Activated CD8-positive, alpha-beta memory T cell treated with anti-CD3 and anti-CD28 coated beads, Interleukin-2, amount 50 U/mL, for 24 hours (primary cell): ENCODE data around the gene RAB19.
"Not testable (repeated sequence)": the region's sequence is repeated elsewhere in the genome, so short reads cannot be mapped to it uniquely, and the experiment has no call there.

Source experiments
- DNase-seq: peaks from one replicate; pipeline ENCODE4 v3.0.0-alpha.2; 2020; ENCODE audit errors: extremely low read depth

The RAB19 gene

DNA sequence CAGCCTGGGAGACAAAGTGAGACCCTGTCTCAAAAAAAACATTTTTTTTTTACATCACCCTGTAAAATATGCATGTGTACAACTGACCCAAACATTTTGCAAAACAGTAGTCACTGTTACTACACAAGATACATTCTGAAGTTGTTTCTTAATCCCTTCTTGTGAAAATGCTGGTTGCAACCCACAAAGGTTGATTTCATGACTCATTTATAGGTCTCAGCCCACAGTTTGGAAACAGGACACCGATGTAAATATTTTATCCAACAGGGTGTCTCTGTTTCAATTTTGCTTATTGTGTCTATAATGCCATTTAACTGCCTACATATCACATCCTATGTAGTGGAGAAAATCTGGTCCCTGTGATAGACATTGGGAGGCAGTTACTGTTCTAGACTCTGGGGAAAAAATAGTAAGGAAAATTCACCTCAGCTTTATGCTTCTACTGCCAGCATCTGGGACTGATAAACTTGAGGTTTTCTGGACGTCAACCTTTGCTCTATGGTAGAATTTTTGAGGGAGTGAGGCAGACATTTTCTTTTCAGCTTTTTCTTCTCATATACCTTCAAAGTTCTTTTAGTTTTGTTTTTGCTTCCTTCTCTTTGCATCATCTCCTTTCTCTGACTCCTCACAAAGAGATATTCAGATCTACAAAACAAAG, 1.6 kb upstream of the RAB19 start:
- no peak for DNase-seq

DNA sequence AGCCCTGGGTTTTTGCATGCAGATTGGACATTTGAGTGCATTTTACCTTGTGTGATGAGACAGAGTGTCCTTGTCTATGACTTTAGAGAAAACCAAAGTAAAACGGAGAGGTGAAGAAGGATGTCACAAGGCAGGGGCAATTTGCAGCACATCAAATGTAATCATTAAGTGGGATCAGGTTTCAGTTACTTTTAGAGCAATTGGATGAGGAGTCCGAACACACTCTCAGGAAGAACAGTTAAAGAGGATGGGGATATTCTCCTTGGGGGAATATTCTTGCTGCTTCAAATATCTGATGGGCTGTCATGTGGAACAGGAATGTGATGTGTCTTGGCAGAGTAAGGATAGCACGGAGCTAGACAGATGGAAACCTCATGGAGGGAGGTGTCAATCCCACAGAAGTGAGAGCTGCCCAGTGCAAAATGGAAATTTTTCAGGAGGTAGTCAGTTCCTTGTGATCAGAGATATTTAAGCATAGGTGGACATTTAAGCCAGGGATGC, 757 bp downstream of the RAB19 start:
- DNase-seq = no peak

DNA sequence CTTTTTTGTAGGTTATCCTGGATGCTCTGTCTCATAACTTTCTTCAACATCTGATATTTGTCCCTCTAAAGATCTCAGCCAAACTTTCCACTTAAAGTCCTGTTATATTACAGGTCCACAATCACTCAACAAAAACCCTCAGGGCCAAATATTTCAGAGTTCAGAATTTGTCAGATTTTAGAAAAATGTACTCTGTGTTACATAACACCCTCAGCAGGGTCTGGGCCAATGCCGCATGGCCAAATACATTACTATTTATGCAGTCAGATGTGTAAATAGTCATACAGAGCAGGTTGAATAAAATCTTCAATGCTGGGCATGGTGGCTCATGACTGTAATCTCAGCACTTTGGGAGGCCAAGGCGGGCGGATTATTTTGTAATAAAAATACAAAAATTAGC, 11.5 kb downstream of the RAB19 start:
- DNase-seq = no peak

DNA sequence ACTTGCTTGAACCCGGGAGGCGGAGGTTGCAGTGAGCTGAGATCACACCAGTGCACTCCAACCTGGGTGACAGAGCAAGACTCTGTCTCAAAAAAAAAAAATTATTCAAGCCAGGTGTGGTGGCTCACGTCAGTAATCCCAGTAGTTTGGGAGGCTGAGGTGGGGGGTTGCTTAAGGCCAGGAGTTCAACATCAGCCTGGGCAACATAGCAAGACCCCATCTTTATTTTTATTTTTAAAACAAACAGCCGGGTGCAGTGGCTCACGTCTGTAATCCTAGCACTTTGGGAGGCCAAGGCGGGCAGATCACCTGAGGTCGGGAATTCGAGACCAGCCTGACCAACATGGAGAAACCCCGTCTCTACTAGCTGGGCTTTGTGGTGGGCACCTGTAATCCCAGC, 12.0 kb downstream of the RAB19 start:
- DNase-seq = not testable (repeated sequence)

DNA sequence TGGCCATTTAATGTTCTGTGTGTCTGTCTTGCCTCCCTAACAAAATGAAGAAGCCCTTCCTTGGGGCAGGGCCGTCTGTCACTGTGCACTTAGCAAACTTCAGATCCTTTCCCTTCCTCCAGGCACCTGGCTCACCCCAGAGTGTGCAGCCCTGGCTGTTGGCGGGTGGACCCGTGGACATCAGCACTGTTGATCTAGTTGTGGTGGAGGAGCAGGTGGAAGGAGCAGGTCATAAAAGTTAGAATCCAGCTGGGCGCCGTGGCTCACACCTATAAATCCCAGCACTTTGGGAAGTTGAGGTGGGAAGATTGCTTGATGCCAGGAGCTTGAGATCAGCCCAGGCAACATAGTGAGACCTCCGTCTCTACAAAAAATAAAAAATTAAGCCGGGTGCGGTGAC, 12.7 kb downstream of the RAB19 start:
- no peak for DNase-seq

DNA sequence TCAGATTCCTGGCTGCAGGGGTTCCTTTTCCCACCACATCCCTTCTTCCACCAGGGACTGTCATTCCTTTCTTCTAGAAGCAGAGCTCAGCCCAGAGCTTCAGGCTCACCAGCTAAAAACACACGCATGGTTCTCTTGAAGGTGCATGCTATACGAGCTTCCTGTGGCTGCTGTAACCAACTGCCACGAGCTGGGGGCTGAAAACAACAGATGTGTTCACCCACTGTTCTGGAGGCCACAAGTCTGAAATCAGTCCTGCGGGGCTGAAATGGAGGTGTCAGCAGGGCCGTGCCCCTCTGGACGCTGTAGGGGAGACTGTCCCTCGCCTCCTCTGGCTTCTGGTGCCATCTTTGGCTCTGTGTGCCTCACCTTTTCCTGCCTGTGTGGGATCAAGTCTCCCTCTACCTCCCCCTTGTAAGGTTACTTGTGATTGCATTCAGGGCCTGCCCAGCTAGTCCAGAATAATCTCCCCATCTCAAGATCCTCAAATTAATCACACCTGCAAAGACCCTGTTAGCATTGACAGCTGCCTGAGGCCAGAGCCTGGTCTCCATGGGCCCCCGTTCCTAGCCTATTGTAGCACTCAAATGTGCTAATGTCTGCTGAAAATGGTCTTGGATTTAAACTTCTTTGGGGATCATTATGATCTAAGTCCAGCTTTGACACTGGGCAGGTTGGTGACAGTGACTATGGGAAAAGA, 13.7 kb downstream of the RAB19 start:
- no peak for DNase-seq

DNA sequence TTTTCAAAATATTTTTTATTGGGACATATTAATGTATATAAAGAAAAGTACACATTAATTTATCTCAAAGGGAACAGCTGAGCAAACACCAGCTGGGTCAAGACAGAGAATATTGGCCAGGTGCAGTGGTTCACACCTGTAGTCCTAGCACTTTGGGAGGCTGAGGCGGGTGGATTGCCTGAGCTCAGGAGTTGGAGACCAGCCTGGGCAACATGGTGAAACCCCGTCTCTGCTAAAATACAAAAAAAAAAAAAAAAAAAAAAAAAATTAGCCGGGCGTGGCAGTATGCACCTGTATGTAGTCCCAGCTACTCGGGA, 14.3 kb downstream of the RAB19 start:
- DNase-seq = not testable (repeated sequence)

DNA sequence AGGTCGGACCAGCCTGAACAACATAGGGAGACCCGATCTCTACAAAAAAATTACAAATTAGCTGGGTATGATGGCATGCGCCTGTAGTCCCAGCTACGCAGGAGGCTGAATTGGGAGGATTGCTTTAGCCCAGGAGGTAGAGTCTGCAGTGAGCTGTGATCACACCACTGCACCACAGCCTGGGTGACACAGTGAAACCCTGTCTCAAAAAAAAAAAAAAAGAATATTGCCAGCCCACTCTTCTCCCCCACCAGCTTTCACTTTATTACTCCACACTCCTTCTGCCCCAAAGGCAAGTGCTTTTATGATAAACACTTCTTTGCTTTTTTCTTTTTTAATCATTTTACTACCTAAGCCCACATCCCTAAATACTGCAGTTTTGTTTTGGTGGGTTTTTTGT, 14.8 kb downstream of the RAB19 start:
- DNase-seq = no peak

DNA sequence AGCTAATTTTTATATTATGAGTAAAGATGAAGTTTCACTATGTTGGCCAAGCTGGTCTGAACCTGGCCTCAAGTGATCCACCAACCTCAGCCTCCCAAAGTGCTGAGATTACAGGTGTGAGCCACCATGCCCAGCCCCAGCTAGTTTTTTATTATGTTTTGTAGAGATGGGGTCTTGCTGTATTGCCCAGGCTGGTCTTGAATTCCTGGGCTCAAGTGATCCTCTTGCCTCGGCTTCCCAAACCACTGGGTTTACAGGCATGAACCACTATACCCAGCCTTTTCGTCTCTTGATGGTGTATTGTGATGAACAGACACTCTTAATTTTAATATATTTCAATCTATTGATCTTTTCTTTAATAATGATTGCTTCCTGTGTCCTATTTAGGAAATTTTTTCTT, 17.7 kb downstream of the RAB19 start:
- no peak for DNase-seq

DNA sequence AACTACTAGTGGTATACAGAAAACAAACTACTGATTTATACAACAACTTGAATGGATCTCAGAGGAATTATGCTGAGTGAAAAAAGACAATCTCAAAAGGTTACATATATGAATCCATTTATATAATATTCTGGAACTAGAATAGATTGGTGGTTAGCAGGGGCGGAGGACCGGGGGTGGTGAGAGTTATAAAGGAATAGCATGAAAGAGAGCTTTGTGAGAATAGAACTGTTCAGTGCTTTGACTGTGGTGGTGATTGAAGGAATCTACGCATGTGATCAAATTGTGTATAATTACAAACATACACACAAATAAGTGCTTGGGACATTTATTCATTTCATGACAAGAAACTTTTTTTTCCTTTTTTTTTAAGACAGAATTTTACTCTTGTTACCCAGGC, 19.6 kb downstream of the RAB19 start:
- no peak for DNase-seq

DNA sequence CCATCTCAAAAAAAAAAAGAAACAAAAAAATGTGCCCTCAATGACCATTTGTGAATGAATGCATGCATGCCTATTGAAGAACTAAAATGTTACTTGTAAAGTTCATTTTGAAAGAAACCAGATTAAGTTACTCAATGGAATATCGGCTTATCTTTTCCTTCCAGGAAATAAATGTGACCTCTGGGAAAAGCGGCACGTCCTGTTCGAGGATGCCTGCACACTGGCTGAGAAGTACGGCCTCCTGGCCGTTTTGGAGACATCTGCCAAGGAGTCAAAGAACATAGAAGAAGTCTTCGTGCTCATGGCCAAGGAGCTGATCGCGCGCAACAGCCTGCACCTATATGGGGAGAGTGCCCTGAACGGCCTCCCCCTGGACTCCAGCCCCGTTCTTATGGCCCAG, 21.9 kb downstream of the RAB19 start:
- no peak for DNase-seq

DNA sequence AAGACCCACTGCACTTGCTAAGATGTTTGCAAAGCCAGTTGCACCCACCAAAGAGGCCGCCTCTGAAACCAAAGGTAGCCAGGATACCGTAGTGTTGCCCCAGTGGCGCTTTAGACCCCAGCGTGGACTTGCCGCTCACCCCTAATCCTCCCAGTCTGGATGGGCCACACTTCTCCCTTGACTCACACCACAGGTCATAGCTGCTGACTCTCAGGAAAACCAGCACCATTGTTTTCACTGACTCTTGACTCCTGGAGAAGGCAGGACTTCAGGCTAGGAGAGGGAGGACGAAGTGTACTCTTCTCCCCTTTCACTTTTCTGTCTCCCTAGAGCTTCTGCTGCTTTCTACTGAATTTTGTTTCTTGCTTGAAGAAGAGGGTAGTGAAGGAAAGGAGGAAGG, 22.3 kb downstream of the RAB19 start:
- no peak for DNase-seq

DNA sequence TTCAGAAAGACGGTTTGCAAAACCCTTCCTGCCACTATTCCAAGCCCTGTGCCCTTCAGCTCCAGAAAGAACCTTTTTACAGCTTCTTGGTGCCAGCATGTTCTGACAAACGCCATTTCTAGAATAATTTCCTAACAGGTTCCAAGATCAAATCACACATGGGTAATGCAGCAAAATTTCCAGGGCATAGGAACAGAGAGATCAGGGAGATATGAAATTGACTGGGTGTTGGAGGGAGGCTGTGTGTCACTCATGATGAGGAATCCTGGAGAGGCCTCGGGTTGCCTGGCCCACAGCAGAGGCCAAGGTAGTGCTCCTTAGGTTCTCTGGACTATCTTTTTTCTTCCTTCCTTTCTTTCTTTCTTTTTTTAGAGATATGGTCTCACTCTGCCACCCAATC, 29.5 kb downstream of the RAB19 start:
- DNase-seq = no peak

DNA sequence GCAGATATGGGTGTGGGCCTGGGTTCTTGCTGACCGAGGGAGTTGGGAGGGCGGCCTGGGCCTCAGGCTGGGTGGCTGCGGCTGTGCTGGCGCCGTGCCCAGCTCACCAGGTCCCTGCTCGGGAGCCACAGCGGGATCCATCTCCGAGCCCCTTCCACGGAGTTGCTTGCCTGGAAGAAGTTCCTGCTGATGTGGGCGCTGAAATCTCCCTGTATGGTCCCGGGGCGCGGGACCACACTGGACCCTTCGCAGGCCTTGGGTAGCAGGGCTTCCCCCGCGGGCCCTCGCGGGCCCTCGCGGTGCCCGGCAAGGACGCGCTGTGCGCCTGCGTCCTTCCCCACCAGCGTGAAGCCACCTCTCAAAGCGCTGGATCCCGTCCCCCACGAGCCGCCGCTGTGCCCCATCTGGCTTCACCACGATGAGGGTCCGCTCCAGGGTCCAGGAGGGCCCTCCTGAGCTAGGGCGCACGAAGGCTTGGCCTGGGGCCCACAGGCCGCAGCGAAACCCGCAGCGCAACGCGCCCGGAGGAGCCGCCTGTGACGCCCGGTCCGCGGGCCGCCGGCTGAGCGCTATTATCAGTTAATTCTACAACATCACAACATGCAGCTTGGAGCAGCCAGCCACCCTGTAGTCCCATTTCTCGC, 31.5 kb downstream of the RAB19 start:
- DNase-seq = no peak

DNA sequence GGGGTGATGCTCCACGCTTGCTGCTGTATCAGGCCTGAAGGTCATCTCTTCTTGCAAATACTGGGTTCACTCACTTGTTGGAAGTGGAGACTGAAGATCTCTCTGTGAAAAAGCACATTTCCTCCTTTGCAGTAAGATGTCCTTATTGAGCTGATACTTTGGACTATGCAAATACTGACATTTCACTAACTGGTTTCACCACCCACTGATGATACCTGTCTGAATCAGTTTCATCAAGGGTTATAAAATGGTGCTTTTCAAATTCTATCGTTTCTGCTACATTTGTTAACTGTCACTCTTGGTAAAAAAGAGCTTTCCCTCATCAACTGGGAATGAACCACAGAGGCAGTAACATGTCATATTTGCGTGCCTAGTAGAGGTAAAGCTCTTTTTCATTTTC, 35.5 kb downstream of the RAB19 start:
- DNase-seq = no peak

DNA sequence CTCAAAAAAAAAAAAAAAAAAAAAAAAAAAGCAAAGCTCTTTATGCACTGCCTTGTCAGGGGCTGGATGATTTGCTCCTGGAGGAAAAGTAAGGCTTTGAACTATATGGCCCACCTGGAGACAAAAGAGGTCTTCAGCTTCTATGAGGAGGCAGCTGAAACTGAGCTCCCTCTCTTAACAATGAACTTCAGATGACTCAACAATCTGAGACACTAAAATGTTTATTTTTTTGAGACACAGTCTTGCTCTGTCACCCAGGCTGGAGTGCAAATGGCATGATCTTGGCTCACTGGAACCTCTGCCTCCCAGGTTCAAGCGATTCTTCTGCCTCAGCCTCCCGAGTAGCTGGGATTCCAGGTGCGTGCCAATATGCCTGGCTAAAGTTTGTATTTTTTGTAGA, 36.7 kb downstream of the RAB19 start:
- no peak for DNase-seq

DNA sequence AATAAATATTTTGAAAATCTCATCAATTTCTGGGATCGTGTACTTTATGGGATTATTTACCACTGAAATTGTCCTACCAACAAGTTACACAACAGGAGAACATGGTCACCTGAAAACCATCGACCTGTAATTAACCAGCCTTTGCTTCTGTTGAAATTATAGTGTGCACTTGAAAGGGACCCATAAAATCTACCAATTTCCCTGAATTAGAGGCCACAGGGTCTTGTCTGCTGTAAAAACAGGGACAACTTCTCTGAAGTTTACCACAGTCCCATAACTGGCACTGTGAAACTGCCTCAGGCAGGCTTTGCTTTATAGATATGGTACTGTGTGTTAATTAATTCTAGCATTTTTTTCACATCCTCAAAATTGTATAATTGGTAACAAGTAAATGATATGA, 37.7 kb downstream of the RAB19 start:
- no peak for DNase-seq

DNA sequence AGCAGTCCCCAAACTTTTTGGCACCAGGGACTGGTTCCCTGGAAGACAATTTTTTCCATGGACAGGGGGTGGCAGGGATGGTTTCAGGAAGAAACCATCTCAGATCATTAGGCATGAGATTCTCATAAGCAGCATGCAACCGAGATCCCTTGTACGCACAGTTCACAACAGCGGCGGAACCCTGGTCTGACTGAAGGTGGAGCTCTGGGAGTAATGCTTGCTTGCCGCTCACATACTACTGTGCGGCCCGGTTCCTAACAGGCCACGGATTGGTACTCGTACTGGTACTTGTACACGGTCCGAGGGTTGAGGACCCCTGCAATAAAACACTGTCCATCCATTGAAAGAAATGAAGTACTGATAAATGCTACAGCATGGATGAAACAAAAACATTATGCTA, 42.6 kb downstream of the RAB19 start:
- no peak for DNase-seq

DNA sequence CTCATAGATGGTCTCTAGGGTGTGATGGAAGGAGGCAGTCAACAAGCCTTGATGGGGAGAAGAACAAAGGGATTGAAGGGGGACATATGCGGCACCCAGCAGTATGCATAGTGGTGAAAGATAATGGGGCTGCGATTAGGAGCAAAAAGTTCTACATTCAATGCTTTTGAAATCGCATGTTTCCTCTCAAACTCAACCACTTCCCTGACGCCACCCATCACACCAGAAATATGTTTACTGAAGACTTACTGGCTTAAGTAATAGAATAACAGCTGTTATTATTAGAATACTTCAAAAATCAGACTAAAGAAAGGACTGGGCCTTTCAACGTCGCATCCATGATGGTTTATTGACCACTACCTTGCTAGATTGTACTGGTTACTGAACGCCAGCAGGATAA, 44.0 kb downstream of the RAB19 start:
- DNase-seq = no peak

DNA sequence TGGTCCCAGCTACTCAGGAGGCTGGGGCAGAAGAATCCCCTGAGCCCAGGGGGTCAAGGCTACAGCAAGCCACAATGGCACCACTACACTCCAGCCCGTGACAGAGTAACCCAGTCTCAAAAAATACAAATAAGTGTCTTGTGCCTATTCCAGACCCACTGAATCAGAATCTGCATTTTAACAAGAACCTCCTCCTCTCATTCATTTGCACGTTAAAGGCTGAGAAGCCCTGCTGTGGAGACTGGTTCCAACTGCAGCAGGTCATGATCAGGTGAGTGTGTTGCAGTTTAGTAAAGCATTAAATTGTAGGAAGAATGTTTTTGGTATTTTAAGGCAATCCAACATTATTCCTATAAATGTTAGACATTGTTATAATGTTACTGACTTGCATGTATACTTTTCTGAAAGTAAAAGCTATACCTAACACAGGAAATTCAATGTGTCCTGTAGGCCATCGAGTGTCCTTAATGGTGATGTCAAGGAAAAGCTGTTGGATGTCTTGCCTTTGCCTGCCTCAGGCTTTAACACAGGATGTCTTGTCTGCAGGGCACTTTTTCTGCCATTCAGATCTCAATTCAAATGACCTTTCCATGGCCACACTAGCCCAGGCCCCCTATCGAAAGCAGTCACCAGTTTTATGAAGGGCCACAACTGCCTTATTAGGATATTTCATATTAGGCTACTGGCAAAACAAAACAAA, 45.1 kb downstream of the RAB19 start:
- no peak for DNase-seq

DNA sequence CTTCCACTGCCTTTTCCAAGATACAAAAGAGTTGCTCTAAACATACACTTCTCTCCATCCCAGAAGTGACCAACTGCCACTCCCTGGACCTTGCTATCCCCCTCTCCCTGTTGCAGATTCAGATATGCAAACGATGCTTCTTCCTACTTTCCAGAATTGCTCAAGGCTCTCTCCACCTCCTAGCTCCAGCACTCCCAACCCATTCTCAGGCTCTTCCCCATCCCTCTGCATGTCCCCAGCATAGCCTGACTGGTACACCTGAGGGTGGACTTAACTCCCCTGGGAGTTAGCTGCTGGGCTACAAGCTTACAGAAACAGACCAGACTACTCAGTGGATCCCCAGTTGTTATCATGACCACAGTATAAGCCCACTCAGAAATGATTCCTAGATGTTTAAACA, 47.9 kb downstream of the RAB19 start:
- no peak for DNase-seq

DNA sequence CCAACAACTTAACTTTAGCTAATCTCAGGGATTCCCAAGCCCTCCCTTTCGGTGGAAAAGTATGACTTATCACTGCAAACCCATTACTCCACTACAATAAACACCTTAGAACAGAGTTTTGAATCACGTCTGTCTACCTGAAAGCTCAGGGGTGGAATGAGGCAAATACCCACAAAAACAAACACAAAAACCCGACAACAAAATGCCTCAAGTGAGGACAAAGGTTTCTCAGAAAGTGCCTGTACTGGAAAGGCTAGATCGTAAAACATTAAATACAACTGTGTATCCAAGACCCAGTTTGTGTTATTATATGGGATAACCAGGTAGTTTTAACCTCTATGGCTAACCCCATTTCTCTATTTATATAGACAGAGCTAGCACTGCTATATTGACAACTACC, 49.4 kb downstream of the RAB19 start:
- DNase-seq = no peak
